Thoracic aorta (tissue), 2 donors: ENCODE results near the gene BACH2. TPM values are rescaled to one million over a fixed set of nuclear protein-coding genes. Genes with fewer than 3 reads are reported as not detected.

Source experiments
- ATAC-seq: fragments of 150-250 bp; one replicate; pipeline ENCODE4 v1.8.0; 2017; ENCODE audit warnings: low read depth; ENCODE audit not compliant: insufficient number of reproducible peaks, low FRiP score
- DNase-seq: peaks from one replicate; pipeline ENCODE4 v3.0.0-alpha.2; 2020; ENCODE audit warnings: low spot score
- H3K27ac ChIP-seq, 2 donors: fragments of 200-600 bp; sonication (generic); 1 replicate in 1 of 2; 2 replicates in 1 of 2; pipeline ENCODE4 v1.5.1; 2016; ENCODE audit warnings: mild to moderate bottlenecking in 2 of 2, moderate library complexity in 2 of 2
- H3K27me3 ChIP-seq: fragments of 200-600 bp; sonication (generic); replicated peaks from 2 replicates; pipeline ENCODE4 v1.6.0; 2016; ENCODE audit warnings: mild to moderate bottlenecking; ENCODE audit not compliant: insufficient read depth
- H3K36me3 ChIP-seq: fragments of 200-600 bp; sonication (generic); one replicate; pipeline ENCODE4 v1.5.1; 2016
- H3K4me1 ChIP-seq, 2 donors: fragments of 200-600 bp; sonication (generic); 1 replicate in 1 of 2; 2 replicates in 1 of 2; pipeline versions ENCODE4 v1.5.1 to v1.6.0; 2016; ENCODE audit warnings: low read depth in 2 of 2, mild to moderate bottlenecking in 1 of 2; ENCODE audit not compliant: control insufficient read depth in 1 of 2
- H3K4me3 ChIP-seq: fragments of 200-600 bp; sonication (generic); 2 replicates; pipeline ENCODE4 v1.5.1; 2016; ENCODE audit warnings: mild to moderate bottlenecking
- H3K9me3 ChIP-seq: fragments of 200-600 bp; sonication (generic); 2 replicates; pipeline ENCODE4 v1.5.1; 2016
- CTCF ChIP-seq: fragments of 200-600 bp; sonication (generic); IDR thresholded peaks from one replicate; pipeline ENCODE4 v1.5.1; 2019; ENCODE audit warnings: antibody characterized with exemption
- total RNA-seq, 2 donors: library from RNA; depleted of rRNA; stranded (reverse); fragments of >200 nt; gene quantifications; one replicate each; pipeline versions ENCODE4 v1.1.0 to v1.2.3, GENCODE V29; 2016

BACH2 gene
- total RNA-seq, 2 donors from 2014 or later = 6.1 to 17.8 TPM

GRCh38 chr6:90146024-90146423 lies 150.6 kb downstream of the BACH2 start:
- Histone ChIP-seq H3K9me3 (no peaks in the 10 kb centered on the region), H3K27me3 (no peaks in the 10 kb centered on the region), H3K4me3 (no peak overlapping the region), H3K27ac (no peak overlapping the region), H3K4me1 (no peaks in the 10 kb centered on the region), H3K36me3 (no peaks in the 10 kb centered on the region)
- ATAC-seq (no peak), DNase-seq (no peak)
- no peak for TF ChIP-seq CTCF

GRCh38 chr6:90144928-90145555 lies 151.6 kb downstream of the BACH2 start:
- no peak for DNase-seq
- no peaks in the 10 kb centered on the region for H3K36me3 ChIP-seq
- no peak overlapping the region for H3K4me3 ChIP-seq
- H3K27me3 ChIP-seq = no peaks in the 10 kb centered on the region
- no peak overlapping the region for H3K27ac ChIP-seq
- H3K4me1 ChIP-seq = no peaks in the 10 kb centered on the region
- TF ChIP-seq CTCF = no peak
- no peak for ATAC-seq
- H3K9me3 ChIP-seq = no peaks in the 10 kb centered on the region

GRCh38 chr6:90144396-90144795 lies 152.2 kb downstream of the BACH2 start:
- DNase-seq = no peak
- H3K27me3 ChIP-seq = no peaks in the 10 kb centered on the region
- no peak for TF ChIP-seq CTCF
- no peaks in the 10 kb centered on the region for H3K36me3 ChIP-seq
- no peaks in the 10 kb centered on the region for H3K9me3 ChIP-seq
- no peaks in the 10 kb centered on the region for H3K4me1 ChIP-seq
- H3K27ac ChIP-seq = no peak overlapping the region
- no peak for ATAC-seq
- no peak overlapping the region for H3K4me3 ChIP-seq

- DNase-seq (no peak), ATAC-seq (no peak)
- H3K4me3 ChIP-seq = no peak overlapping the region
Observed at GRCh38 chr6:90140683-90141082, 156.0 kb downstream of the BACH2 start.

GRCh38 chr6:90139272-90139817 lies 157.3 kb downstream of the BACH2 start:
- H3K4me1 ChIP-seq = peaks cover 5 to 15% of the 10 kb centered on the region in 2 donors
- no peak overlapping the region for H3K27ac ChIP-seq
- H3K27me3 ChIP-seq = no peaks in the 10 kb centered on the region
- no peak for TF ChIP-seq CTCF
- no peaks in the 10 kb centered on the region for H3K36me3 ChIP-seq
- H3K9me3 ChIP-seq = no peaks in the 10 kb centered on the region
- DNase-seq = no peak
- no peak for ATAC-seq
- no peak overlapping the region for H3K4me3 ChIP-seq

More at GRCh38 chr6:90140683-90141082, 156.0 kb downstream of the BACH2 start:
- Histone ChIP-seq H3K9me3 (no peaks in the 10 kb centered on the region), H3K27me3 (no peaks in the 10 kb centered on the region), H3K4me1 (peaks cover 5 to 15% of the 10 kb centered on the region in 2 donors), H3K36me3 (no peaks in the 10 kb centered on the region), H3K27ac (no peak overlapping the region)
- no peak for TF ChIP-seq CTCF
